Nephron progenitor cell (in vitro differentiated cells): ENCODE measurements around the gene C22orf39.
A peak's percentile ranks its signal among the peaks of the same experiment; 100 is the strongest.

Experiments used
- DNase-seq: peaks from one replicate; pipeline ENCODE4 v3.0.0; 2021
- H3K27ac Mint-ChIP-seq: 2 replicates; pipeline ENCODE4 v1.8.0; 2021; ENCODE audit warnings: mild to moderate bottlenecking, moderate library complexity, mixed read lengths
- H3K27me3 Mint-ChIP-seq: 2 replicates; pipeline ENCODE4 v1.8.0; 2021; ENCODE audit warnings: mild to moderate bottlenecking, low read depth, mixed read lengths; ENCODE audit not compliant: poor library complexity
- H3K36me3 Mint-ChIP-seq: 2 replicates; pipeline ENCODE4 v1.8.0; 2021; ENCODE audit warnings: low read depth, mixed read lengths
- H3K4me1 Mint-ChIP-seq: 2 replicates; pipeline ENCODE4 v1.8.0; 2021; ENCODE audit warnings: mixed read lengths
- H3K4me3 Mint-ChIP-seq: 2 replicates; pipeline ENCODE4 v1.8.0; 2021; ENCODE audit warnings: mild to moderate bottlenecking, moderate library complexity, mixed read lengths
- H3K9me3 Mint-ChIP-seq: 2 replicates; pipeline ENCODE4 v1.8.0; 2021; ENCODE audit warnings: mild to moderate bottlenecking, moderate library complexity, mixed read lengths
- CTCF ChIP-seq: fragments of 200-600 bp; sonication (generic); IDR thresholded peaks from 2 replicates; pipeline ENCODE4 v1.5.0; 2021; ENCODE audit warnings: antibody characterized with exemption

C22orf39 gene

GRCh38 chr22:19400881-19401280 lies 46.6 kb downstream of the C22orf39 start:
- H3K27ac Mint-ChIP-seq = peak overlapping the region; percentile 79
- peaks cover 45% of the 10 kb centered on the region for H3K36me3 Mint-ChIP-seq

GRCh38 chr22:19398652-19399051 lies 48.9 kb downstream of the C22orf39 start:
- Mint-ChIP-seq H3K36me3 (peaks cover 39% of the 10 kb centered on the region), H3K4me1 (no peaks in the 10 kb centered on the region), H3K9me3 (no peaks in the 10 kb centered on the region), H3K4me3 (no peak overlapping the region), H3K27ac (no peak overlapping the region), H3K27me3 (peaks cover 2% of the 10 kb centered on the region)
- TF ChIP-seq CTCF = no peak
- no peak for DNase-seq

More at GRCh38 chr22:19400881-19401280, 46.6 kb downstream of the C22orf39 start:
- H3K4me3 Mint-ChIP-seq = no peak overlapping the region
- no peaks in the 10 kb centered on the region for H3K4me1 Mint-ChIP-seq
- DNase-seq = no peak
- H3K27me3 Mint-ChIP-seq = peaks cover 2% of the 10 kb centered on the region
- TF ChIP-seq CTCF = no peak
- H3K9me3 Mint-ChIP-seq = no peaks in the 10 kb centered on the region

- no peak overlapping the region for H3K27ac Mint-ChIP-seq
- no peaks in the 10 kb centered on the region for H3K9me3 Mint-ChIP-seq
- peaks cover 42% of the 10 kb centered on the region for H3K36me3 Mint-ChIP-seq
- H3K4me1 Mint-ChIP-seq = no peaks in the 10 kb centered on the region
- no peak overlapping the region for H3K4me3 Mint-ChIP-seq
- peaks cover 2% of the 10 kb centered on the region for H3K27me3 Mint-ChIP-seq
- no peak for DNase-seq
- no peak for TF ChIP-seq CTCF
Measured at GRCh38 chr22:19398206-19398605, 49.3 kb downstream of the C22orf39 start.

GRCh38 chr22:19397734-19398104 lies 49.8 kb downstream of the C22orf39 start:
- H3K9me3 Mint-ChIP-seq = no peaks in the 10 kb centered on the region
- peaks cover 42% of the 10 kb centered on the region for H3K36me3 Mint-ChIP-seq
- TF ChIP-seq CTCF = no peak
- no peak for DNase-seq
- H3K27me3 Mint-ChIP-seq = peaks cover 2% of the 10 kb centered on the region
- no peak overlapping the region for H3K27ac Mint-ChIP-seq
- H3K4me1 Mint-ChIP-seq = no peaks in the 10 kb centered on the region
- H3K4me3 Mint-ChIP-seq = no peak overlapping the region

DNA sequence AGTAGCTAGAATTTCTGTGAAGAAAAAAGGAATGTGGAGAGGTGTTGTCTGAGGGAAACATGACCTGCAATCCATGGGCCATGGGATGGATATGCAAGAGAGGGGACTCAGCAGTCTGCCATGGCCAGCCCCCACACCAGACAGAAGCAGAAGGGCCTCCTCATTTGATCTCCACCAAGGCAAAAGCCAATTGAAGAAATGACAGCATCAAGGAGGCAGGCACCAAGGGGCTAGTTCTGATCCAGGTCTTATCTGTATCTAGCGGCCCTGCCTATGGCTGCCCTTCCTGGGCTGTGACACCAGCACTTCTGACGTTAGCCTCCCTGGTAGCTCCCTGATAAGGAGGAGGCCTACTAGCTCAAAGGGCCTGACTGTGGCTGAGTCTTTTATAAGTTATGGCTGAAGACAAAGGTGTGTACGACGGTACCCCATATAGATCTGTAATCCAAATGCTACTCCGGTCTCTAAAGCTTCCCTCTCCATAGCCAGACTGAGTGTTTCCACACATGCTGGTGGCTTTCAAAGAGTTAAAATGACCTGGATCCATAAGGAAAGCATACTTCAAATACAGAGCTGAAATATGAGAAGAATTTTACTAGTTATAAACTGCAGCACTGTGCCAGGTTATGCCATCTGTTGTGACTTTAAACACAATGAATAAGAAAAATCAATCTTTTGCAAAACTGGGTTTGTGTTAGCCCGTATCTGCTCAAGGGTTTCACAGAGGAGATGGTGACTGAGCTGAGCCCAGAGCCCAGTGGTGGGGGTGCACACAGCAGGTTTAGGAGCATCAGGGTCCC lies 50.4 kb downstream of the C22orf39 start:
- no peaks in the 10 kb centered on the region for H3K9me3 Mint-ChIP-seq
- TF ChIP-seq CTCF = no peak
- H3K27ac Mint-ChIP-seq = no peak overlapping the region
- peaks cover 2% of the 10 kb centered on the region for H3K27me3 Mint-ChIP-seq
- no peaks in the 10 kb centered on the region for H3K4me1 Mint-ChIP-seq
- no peak for DNase-seq
- H3K36me3 Mint-ChIP-seq = peaks cover 42% of the 10 kb centered on the region
- H3K4me3 Mint-ChIP-seq = no peak overlapping the region

GRCh38 chr22:19396561-19396933 lies 51.0 kb downstream of the C22orf39 start:
- peaks cover 2% of the 10 kb centered on the region for H3K27me3 Mint-ChIP-seq

More at GRCh38 chr22:19396561-19396933, 51.0 kb downstream of the C22orf39 start:
- TF ChIP-seq CTCF = no peak
- Mint-ChIP-seq H3K4me3 (no peak overlapping the region), H3K36me3 (peaks cover 36% of the 10 kb centered on the region), H3K4me1 (no peaks in the 10 kb centered on the region), H3K27ac (no peak overlapping the region), H3K9me3 (no peaks in the 10 kb centered on the region)
- no peak for DNase-seq
